Neutrophil (primary cell): Measurements from ENCODE around the gene SNX6.
"Not testable (repeated sequence)": the region's sequence is repeated elsewhere in the genome, so short reads cannot be mapped to it uniquely, and the experiment has no call there.

Experiments
- H3K27ac ChIP-seq: fragments of 200-600 bp; sonication (generic); 2 replicates; pipeline ENCODE4 v1.5.1; 2016; ENCODE audit warnings: mild to moderate bottlenecking, moderate library complexity
- H3K27me3 ChIP-seq: fragments of 200-600 bp; sonication (generic); 2 replicates; pipeline ENCODE4 v1.6.0; 2016; ENCODE audit warnings: mild to moderate bottlenecking
- H3K36me3 ChIP-seq: fragments of 200-600 bp; sonication (generic); 2 replicates; pipeline ENCODE4 v1.5.1; 2017
- H3K4me1 ChIP-seq, 2 experiments: fragments of 200-600 bp in 1 of 2; sonication (generic) in 1 of 2; 1 replicate in 1 of 2; 2 replicates in 1 of 2; pipeline versions ENCODE4 v1.5.1 to v1.6.1; 2013 to 2016; ENCODE audit warnings: low read depth in 1 of 2, low read length in 1 of 2, mild to moderate bottlenecking in 1 of 2, moderate library complexity in 1 of 2; ENCODE audit not compliant: control insufficient read depth in 1 of 2, insufficient read depth in 1 of 2
- H3K4me3 ChIP-seq, 2 experiments: fragments of 200-600 bp in 1 of 2; sonication (generic) in 1 of 2; 1 replicate in 1 of 2; 2 replicates in 1 of 2; pipeline ENCODE4 v1.5.1; 2013 to 2016; ENCODE audit warnings: low read depth in 1 of 2, low read length in 1 of 2, mild to moderate bottlenecking in 1 of 2, moderate library complexity in 1 of 2
- H3K9me3 ChIP-seq: fragments of 200-600 bp; sonication (generic); 2 replicates; pipeline ENCODE4 v1.5.1; 2016
- TF ChIP-seq, protein P1 (sequence below): fragments of 200-600 bp; sonication (generic); IDR thresholded peaks from 2 replicates; pipeline ENCODE4 v1.5.1; 2016; ENCODE audit warnings: antibody characterized with exemption

The SNX6 gene

DNA sequence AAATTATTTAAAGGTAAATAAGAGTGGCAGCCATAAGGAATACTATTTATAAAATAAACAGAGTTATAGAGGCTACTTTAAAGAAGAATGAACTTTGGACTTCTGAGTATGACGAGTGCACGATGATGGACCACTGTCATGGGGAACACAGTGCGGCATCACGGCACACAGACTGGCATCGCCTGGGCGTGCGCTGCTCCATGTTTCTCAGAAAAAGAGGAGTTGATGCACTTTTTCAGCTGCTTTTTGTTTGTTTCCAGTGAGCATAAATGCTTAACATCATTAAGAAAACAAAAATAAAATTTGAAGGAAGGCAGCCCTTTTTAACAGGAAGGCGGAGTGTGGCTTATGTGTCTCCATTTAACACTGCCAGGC lies 67.2 kb downstream of the SNX6 start:
- peaks cover 56% of the 10 kb centered on the region for H3K36me3 ChIP-seq
- no peaks in the 10 kb centered on the region for H3K4me1 ChIP-seq
- no peaks in the 10 kb centered on the region for H3K9me3 ChIP-seq
- no peak overlapping the region for H3K27ac ChIP-seq
- H3K4me3 ChIP-seq: no peak overlapping the region
- TF ChIP-seq, protein P1, sequence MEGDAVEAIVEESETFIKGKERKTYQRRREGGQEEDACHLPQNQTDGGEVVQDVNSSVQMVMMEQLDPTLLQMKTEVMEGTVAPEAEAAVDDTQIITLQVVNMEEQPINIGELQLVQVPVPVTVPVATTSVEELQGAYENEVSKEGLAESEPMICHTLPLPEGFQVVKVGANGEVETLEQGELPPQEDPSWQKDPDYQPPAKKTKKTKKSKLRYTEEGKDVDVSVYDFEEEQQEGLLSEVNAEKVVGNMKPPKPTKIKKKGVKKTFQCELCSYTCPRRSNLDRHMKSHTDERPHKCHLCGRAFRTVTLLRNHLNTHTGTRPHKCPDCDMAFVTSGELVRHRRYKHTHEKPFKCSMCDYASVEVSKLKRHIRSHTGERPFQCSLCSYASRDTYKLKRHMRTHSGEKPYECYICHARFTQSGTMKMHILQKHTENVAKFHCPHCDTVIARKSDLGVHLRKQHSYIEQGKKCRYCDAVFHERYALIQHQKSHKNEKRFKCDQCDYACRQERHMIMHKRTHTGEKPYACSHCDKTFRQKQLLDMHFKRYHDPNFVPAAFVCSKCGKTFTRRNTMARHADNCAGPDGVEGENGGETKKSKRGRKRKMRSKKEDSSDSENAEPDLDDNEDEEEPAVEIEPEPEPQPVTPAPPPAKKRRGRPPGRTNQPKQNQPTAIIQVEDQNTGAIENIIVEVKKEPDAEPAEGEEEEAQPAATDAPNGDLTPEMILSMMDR: no peak
- H3K27me3 ChIP-seq: no peaks in the 10 kb centered on the region

DNA sequence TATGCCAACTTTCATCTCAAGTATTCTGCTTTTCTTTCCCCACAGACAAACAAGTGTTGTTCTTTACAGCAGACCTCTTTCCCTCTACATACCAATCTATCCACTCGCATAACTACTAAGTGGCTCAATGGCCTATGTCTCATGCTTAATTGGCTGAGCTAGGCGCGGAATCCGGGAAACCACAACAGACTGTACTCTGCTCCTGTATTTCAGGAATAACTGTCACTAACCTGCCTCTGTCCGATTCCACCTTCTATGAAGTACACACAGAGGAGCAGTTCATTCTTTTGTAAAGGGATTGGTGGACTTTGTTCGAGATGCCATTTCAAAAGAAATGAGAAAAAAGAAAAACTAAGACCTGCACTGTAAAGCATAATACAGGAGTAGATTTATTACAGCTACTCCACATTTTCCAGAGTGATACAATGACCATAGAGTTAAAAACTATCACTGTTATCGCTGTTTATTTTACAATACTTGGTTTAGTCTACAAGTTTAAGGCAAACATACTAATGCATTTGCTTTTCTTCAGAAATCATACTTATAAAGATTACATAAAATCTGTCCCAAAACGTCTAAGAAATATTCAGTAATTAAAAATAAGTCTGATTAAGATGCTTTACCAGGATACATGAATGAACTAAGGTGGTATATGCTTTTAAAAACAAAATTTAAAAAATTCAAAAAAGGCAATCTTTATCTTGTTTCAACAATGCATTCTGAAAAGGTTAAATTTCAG lies 67.7 kb downstream of the SNX6 start:
- not testable (repeated sequence) for H3K27ac ChIP-seq, H3K9me3 ChIP-seq, H3K27me3 ChIP-seq, H3K4me3 ChIP-seq, H3K4me1 ChIP-seq
- H3K36me3 ChIP-seq: peaks cover 50% of the 10 kb centered on the region

DNA sequence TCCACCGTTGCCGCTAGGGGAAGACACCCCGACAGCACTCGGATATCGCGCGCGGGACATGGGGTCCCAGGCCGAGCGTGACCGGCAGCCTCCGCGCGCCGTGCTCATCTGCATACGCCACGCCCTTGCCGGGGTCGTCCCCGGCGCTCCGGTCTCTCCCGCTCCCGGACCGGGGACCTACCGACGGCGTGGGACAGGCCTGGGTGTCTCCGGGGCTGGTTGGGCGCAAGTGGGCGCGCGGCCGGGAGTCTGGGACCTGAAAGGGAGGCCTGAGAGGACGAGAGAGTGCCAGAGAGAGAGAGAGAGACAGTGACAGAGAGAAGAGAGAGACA lies 73.5 kb downstream of the SNX6 start:
- peaks cover 5 to 10% of the 10 kb centered on the region in 2 experiments for H3K4me1 ChIP-seq
- H3K36me3 ChIP-seq, H3K4me3 ChIP-seq, H3K9me3 ChIP-seq, H3K27me3 ChIP-seq, H3K27ac ChIP-seq: not testable (repeated sequence)

DNA sequence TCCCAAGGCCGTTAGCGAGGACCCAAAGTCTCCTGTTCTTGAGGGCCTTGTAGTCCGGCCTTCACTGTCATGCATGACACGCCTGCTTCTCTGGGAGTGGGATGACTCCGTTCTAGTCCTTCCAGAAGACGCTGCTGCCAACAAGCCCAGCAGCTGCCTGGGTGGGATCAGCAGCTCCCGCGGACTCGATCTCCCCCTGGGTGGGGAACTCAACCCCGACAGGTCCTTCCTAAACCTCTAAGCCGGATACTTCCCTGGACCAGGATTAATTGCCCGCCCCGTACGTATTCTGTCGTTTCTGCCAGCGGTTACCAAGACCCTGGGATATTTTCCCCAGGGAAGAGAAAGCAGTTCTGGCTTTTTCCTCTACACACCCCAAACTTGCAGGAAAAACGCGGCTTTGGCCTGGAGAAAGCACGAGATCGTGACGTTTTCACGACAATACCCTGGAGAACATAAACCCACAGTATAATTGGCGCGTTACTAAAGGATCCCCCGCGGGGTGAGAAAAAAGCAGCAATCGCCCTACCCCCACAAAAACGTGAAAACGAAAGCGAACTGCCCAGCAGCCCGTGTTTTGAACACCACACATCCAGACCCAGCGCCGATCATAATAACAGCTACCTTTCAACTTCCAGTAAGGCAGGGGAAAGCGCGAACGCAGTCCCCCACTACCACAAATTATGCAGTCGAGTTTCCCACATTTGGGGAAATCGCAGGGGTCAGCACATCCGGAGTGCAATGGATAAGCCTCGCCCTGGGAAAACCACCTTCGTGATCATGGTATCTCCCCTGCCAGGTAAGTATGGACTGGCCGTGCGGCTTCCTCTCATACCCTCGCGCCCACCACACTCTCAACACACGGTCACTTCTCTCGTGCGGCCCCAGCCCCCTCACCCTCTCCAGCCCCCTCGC lies 74.1 kb downstream of the SNX6 start:
- not testable (repeated sequence) for H3K27ac ChIP-seq, H3K4me3 ChIP-seq, H3K27me3 ChIP-seq, H3K9me3 ChIP-seq, H3K36me3 ChIP-seq
- peaks cover 5 to 11% of the 10 kb centered on the region in 2 experiments for H3K4me1 ChIP-seq

DNA sequence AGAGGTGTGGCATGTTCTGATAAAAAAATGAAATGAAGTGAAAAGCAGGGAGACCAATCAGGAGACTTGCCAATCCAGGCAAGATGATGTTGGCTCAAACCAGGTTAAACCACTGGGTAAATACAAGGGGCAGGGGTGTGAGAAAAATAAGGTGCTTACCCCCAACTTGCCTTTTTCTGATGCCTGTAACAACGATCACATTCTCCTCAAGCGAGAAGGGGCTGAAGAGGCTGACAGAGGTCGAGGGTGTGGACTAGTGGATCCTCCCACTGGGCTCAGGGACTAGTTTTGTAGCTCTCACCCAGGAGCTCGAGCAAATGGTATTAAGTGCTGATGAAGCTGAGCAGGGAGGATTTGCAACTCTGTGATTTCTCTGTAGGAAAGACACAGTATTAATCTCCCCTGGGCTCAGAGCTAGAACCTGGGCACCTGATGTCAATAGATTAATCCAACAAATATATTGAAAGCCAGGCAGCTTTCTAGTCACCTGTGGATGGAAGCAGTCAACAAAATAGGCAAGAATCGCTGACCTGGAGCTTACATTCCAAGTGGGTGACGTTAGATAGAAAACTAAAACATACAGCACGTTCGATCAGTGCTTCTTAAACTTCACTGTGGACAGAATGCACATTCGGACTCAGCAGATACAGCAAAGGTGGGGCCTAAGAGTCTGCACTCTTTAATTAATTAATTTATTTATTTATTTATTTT lies 75.3 kb downstream of the SNX6 start:
- TF ChIP-seq, protein P1: no peak
- H3K27ac ChIP-seq: peak overlapping the region; percentile 66
- H3K4me3 ChIP-seq: no peak overlapping the region
- no peaks in the 10 kb centered on the region for H3K36me3 ChIP-seq
- no peaks in the 10 kb centered on the region for H3K9me3 ChIP-seq
- peaks cover 6 to 13% of the 10 kb centered on the region in 2 experiments for H3K4me1 ChIP-seq
- no peaks in the 10 kb centered on the region for H3K27me3 ChIP-seq

DNA sequence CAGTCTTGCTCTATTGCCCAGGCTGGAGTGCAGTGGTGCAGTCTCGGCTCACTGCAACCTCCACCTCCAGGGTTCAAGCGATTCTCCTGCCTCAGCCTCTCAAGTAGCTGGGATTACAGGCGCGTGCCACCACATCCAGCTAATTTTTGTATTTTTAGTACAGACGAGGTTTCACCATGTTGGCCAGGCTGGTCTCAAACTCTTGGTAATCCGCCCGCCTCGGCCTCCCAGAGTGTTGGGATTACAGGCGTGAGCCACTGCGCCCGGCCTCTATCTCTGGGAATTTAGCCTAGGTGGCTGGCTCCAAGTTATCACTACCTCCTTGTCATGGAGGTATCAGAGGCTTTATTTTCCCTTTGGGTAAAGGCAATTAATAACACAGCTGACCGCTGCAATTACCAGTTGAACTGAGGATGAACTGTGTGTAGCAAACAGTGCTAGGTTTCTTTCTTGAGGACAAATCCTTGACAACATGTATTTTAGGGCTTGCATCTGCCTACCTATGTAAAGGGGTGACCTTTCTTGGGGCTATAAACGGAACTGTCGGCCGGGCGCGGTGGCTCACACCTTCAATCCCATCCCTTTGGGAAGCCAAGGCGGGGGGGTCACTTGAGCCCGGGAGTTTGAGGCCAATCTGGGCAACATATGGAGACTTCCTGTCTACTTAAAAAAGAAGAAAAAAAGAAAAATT lies 80.5 kb downstream of the SNX6 start:
- Histone ChIP-seq H3K27ac (peak overlapping the region; percentile 22), H3K4me1 (peaks cover 12 to 15% of the 10 kb centered on the region in 2 experiments)
- H3K36me3 ChIP-seq, H3K9me3 ChIP-seq, H3K27me3 ChIP-seq, H3K4me3 ChIP-seq: not testable (repeated sequence)

DNA sequence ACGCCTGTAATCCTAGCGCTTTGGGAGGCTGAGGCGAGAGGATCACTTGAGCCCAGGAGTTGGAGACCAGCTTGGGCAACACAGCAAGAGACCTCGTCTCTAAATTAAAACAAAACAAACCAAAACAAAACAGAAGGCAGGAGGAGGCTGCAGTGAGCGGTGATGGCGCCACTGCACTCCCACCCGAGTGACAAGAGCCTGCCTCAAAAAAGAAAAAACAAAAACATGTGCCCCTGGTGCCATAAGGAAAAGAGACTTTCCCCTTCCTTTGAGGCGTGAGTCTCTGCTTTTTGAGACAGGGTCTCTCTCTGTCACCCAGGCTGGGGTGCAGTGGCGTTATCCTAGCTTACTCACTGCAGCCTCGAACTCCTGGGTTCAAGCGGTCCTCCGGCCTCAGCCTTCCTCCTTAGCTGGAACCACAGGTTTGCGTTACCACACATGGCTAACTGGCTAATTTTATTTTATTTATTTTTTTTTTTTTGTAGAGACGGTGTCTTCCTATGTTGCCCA lies 81.4 kb downstream of the SNX6 start:
- peak overlapping the region; percentile 64 for H3K27ac ChIP-seq
- TF ChIP-seq, protein P1: no peak
- peaks cover 8 to 10% of the 10 kb centered on the region in 2 experiments for H3K4me1 ChIP-seq
- H3K27me3 ChIP-seq: no peaks in the 10 kb centered on the region
- no peaks in the 10 kb centered on the region for H3K9me3 ChIP-seq
- no peaks in the 10 kb centered on the region for H3K36me3 ChIP-seq
- no peak overlapping the region for H3K4me3 ChIP-seq

DNA sequence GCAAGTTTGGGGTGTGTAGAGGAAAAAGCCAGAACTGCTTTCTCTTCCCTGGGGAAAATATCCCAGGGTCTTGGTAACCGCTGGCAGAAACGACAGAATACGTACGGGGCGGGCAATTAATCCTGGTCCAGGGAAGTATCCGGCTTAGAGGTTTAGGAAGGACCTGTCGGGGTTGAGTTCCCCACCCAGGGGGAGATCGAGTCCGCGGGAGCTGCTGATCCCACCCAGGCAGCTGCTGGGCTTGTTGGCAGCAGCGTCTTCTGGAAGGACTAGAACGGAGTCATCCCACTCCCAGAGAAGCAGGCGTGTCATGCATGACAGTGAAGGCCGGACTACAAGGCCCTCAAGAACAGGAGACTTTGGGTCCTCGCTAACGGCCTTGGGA lies 82.8 kb downstream of the SNX6 start:
- H3K36me3 ChIP-seq, H3K9me3 ChIP-seq, H3K27ac ChIP-seq, H3K4me1 ChIP-seq, H3K27me3 ChIP-seq, H3K4me3 ChIP-seq: not testable (repeated sequence)

DNA sequence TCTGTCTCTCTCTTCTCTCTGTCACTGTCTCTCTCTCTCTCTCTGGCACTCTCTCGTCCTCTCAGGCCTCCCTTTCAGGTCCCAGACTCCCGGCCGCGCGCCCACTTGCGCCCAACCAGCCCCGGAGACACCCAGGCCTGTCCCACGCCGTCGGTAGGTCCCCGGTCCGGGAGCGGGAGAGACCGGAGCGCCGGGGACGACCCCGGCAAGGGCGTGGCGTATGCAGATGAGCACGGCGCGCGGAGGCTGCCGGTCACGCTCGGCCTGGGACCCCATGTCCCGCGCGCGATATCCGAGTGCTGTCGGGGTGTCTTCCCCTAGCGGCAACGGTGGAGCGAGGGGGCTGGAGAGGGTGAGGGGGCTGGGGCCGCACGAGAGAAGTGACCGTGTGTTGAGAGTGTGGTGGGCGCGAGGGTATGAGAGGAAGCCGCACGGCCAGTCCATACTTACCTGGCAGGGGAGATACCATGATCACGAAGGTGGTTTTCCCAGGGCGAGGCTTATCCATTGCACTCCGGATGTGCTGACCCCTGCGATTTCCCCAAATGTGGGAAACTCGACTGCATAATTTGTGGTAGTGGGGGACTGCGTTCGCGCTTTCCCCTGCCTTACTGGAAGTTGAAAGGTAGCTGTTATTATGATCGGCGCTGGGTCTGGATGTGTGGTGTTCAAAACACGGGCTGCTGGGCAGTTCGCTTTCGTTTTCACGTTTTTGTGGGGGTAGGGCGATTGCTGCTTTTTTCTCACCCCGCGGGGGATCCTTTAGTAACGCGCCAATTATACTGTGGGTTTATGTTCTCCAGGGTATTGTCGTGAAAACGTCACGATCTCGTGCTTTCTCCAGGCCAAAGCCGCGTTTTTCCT lies 83.4 kb downstream of the SNX6 start:
- not testable (repeated sequence) for H3K4me3 ChIP-seq, H3K9me3 ChIP-seq, H3K27ac ChIP-seq, H3K27me3 ChIP-seq, H3K4me1 ChIP-seq, H3K36me3 ChIP-seq
